Measurements from ENCODE around the gene TAL2. TPM values are rescaled to one million over a fixed set of nuclear protein-coding genes. Genes with fewer than 3 reads are reported as not detected.

The TAL2 gene
- 1.1 TPM in 1 of 2 replicates, not detected in the other for total RNA-seq (2013; cell fraction: nucleolus; rRNA removed)
- total RNA-seq (2014; rRNA removed) (0.17 and 0.27 TPM in 2 replicates), total RNA-seq (2014; rRNA removed; fragmentation: Illumina TruSeq; extraction: Trizol) (0.36 and 0.41 TPM in 2 replicates), total RNA-seq (2021) (0.46 TPM in 1 of 2 replicates, not detected in the other), polyA plus RNA-seq (2011; rRNA removed) (0.34 TPM in 1 of 2 replicates, not detected in the other), polyA plus RNA-seq (2014; fragmentation: Illumina TruSeq; extraction: Trizol) (0.51 TPM in 1 of 2 replicates, not detected in the other), polyA plus RNA-seq (2014; fragmentation: Nextera tagmentation; extraction: Ambion mirVana) (under 1 TPM; 0.16 to 0.34 TPM), polyA plus RNA-seq (2014; rRNA removed) (0.56 TPM in 1 of 2 replicates, not detected in the other), polyA plus RNA-seq (2016; fragmentation: Nextera tagmentation; extraction: Ambion mirVana) (under 1 TPM; 0.20 to 0.44 TPM), polyA minus RNA-seq (2011; rRNA and poly(A)+ RNA removed) (0.41 TPM in 1 of 2 replicates, not detected in the other), Bru-seq, nascent RNA (percentile 42 among the genes with signal in this experiment), BruChase-seq, experiment 1, labeled RNA remaining after a 6-hour chase (percentile 53 among the genes with signal in this experiment), BruChase-seq, experiment 2, labeled RNA remaining after a 2-hour chase (percentile 57 among the genes with signal in this experiment)
- polyA plus RNA-seq (2011; ENCODE audit: low read depth): not detected
- polyA plus RNA-seq (2011; cell fraction: cytosol; rRNA removed): 0.13 and 0.35 TPM in 2 replicates
- polyA plus RNA-seq (2011; cell fraction: nucleus; rRNA removed): 0.28 and 0.60 TPM in 2 replicates
- 0.41 TPM in 1 of 2 replicates, not detected in the other for polyA plus RNA-seq (2012)
- not detected in 2 replicates for polyA minus RNA-seq (2011; cell fraction: cytosol; rRNA and poly(A)+ RNA removed)
- polyA minus RNA-seq (2011; cell fraction: nucleus; rRNA and poly(A)+ RNA removed): not detected in 2 replicates
- long read RNA-seq, experiment 1: 0 reads
- long read RNA-seq, experiment 2: 0 reads

- ChIA-PET RAD21 (ENCODE audit: unreplicated experiment) (interaction anchor here (1.0 to 1.7 kb wide), 3 partner anchors 10 to 161 kb away, joined by 3 to 5 read pairs (median 3); no protein-coding TSS in a partner anchor), POLR2A (no interaction called here), SMC1A (ENCODE audit: uncharacterized antibody, unreplicated experiment) (interaction anchor here (1.0 to 1.2 kb wide), 2 partner anchors 56 to 131 kb away, joined by 3 to 6 read pairs; no protein-coding TSS in a partner anchor), CTCF (interaction anchor here (0.7 to 1.5 kb wide), 4 partner anchors 31 to 798 kb away, joined by 3 to 4 read pairs (median 4); partner anchors contain the start of gene TMEM38B)
- peak; percentile 75 for FAIRE-seq
- Histone ChIP-seq H3K79me2 (ENCODE audit: control insufficient read depth, insufficient read depth, low read length) (no peaks in the 10 kb centered on the region), H3K4me3 (no peak within 1 kb of the TSS), H3K27me3 (replicated peaks in 1 of 2; ENCODE audit: control insufficient read depth in 2 of 2, insufficient read depth in 2 of 2, low read length in 1 of 2) (no peaks in the 10 kb centered on the region), H3K9ac (ENCODE audit: control insufficient read depth, insufficient read depth, low read length) (no peak within 1 kb of the TSS), H3K27ac (ENCODE audit: control insufficient read depth, insufficient read depth) (peak within 1 kb of the TSS; percentile 47), H4K20me1 (ENCODE audit: control insufficient read depth, insufficient read depth) (no peaks in the 10 kb centered on the region), H3K9me3 (replicated peaks; ENCODE audit: control insufficient read depth, insufficient read depth, low read length) (no peaks in the 10 kb centered on the region), H3K4me1 (ENCODE audit: control insufficient read depth, insufficient read depth, low read length) (peaks cover 14% of the 10 kb centered on the region), H2AFZ (ENCODE audit: control insufficient read depth, low read depth, low read length) (peak within 1 kb of the TSS; percentile 90), H3K36me3 (ENCODE audit: control insufficient read depth in 2 of 2, insufficient read depth in 2 of 2, low read length in 1 of 2) (no peaks in the 10 kb centered on the region), H3K4me2 (ENCODE audit: control insufficient read depth, insufficient read depth) (peak within 1 kb of the TSS; percentile 62)
- 23% methylated on average over 12 of the region's 12 CpGs for WGBS (ENCODE audit: insufficient coverage, insufficient replicate concordance, low lambda C conversion rate, missing lambda C conversion rate)
- ATAC-seq: peak; percentile 91
- in situ Hi-C loops (cut with MboI) (no loop called here), intact Hi-C loops (cut with micrococcal nuclease; ENCODE audit: unreplicated experiment) (no loop called here)
- peak; percentile 37 for DNase-seq (ENCODE audit: low read depth, low spot score)
- BruUV-seq (replicated peaks): no TSS peak
- no peak for TF ChIP-seq IKZF2 (IDR thresholded peaks at IDR 0.05)
- TF ChIP-seq CEBPB (IDR thresholded peaks at IDR 0.05; ENCODE audit: borderline replicate concordance in 1 of 2, low read depth in 2 of 2, low read length in 2 of 2): no peak
- no peak; the same call in 1 of the 2 replicates for TF ChIP-seq MAX (IDR thresholded peaks at IDR 0.05; ENCODE audit: low read depth, low read length)
- no peak for TF ChIP-seq CBFB (IDR thresholded peaks at IDR 0.05; ENCODE audit: low read depth)
- no peak for TF ChIP-seq RCOR1 (conservative IDR thresholded peaks at IDR 0.05; ENCODE audit: low read depth, low read length)
- TF ChIP-seq KAT2A (conservative IDR thresholded peaks at IDR 0.05; ENCODE audit: control insufficient read depth, low read depth, low read length): no peak
- peak; percentile 65; the same call in 1 of the 3 replicates for TF ChIP-seq POU2F2 (IDR thresholded peaks at IDR 0.05; ENCODE audit: borderline replicate concordance, low read depth, low read length)
- TF ChIP-seq FOXK2 (IDR thresholded peaks at IDR 0.05): 0 out of 2 replicates have a peak, but pooled peaks have one; percentile 39
- TF ChIP-seq GATAD2B (conservative IDR thresholded peaks at IDR 0.05; ENCODE audit: low read depth): no peak
- no peak for TF ChIP-seq FOXM1 (IDR thresholded peaks at IDR 0.05; ENCODE audit: low read depth, low read length)
- peak; percentile 82 for TF ChIP-seq SPI1 (IDR thresholded peaks at IDR 0.05; ENCODE audit: borderline replicate concordance, insufficient read depth, low read depth, low read length)
- TF ChIP-seq RAD21 (IDR thresholded peaks at IDR 0.05; ENCODE audit: insufficient read depth, low read depth, low read length): no peak
- no peak for TF ChIP-seq NR2C1 (IDR thresholded peaks at IDR 0.05)
- TF ChIP-seq TBL1XR1 (IDR thresholded peaks at IDR 0.05; ENCODE audit: low read depth, low read length): no peak
- no peak for TF ChIP-seq NFYB (IDR thresholded peaks at IDR 0.05; ENCODE audit: insufficient read depth, low read depth, low read length)
- no peak for TF ChIP-seq GABPA (IDR thresholded peaks at IDR 0.05; ENCODE audit: low read depth)
Observed at GRCh38 chr9:105662184-105663104, at the start of gene TAL2. TSS of gene TAL2 (plus strand) at chr9:105662457. CDS start at chr9:105662497, 40 bp downstream.
